GM13976 (cell line): ENCODE data around the gene CDH12.

Source experiments
- DNase-seq: peaks from one replicate; pipeline ENCODE4 v3.0.0; 2012; ENCODE audit warnings: low spot score
- CTCF ChIP-seq: IDR thresholded peaks from 2 replicates; pipeline ENCODE4 v1.5.1; 2012; ENCODE audit warnings: borderline replicate concordance, mild to moderate bottlenecking; ENCODE audit not compliant: insufficient read depth; ENCODE audit errors: extremely low read depth, missing control alignments, control extremely low read depth
- in situ Hi-C: fragments of 300-500 bp; cut with MboI; formaldehyde crosslinking; loops from one replicate; pipeline ENCODE4 v1.12.0; 2022; ENCODE audit warnings: low sequenced_read_pairs, mixed read lengths, inconsistent platforms; ENCODE audit not compliant: unreplicated experiment

The CDH12 gene

DNA sequence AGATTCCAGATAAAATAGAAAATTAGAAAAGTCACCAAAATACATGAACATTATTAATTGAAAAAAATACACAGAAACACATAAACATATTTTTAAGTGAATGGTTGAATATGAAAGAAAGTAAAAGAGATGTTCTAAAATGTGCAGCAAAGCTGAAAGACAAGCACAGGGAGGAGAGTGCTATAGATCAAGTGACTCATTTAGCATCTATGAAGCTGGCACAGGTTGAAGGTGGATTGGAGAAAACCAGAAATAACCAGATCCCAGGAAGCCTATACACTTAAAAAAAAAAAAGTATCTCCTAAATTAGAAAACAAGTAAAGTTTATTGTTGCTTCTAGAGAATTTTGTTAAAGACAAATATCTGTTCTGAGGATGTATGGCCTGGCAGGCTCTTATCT, 338.9 kb downstream of the CDH12 start:
- TF ChIP-seq CTCF = no peak
- no peak for DNase-seq
- in situ Hi-C loops = no loop called here

DNA sequence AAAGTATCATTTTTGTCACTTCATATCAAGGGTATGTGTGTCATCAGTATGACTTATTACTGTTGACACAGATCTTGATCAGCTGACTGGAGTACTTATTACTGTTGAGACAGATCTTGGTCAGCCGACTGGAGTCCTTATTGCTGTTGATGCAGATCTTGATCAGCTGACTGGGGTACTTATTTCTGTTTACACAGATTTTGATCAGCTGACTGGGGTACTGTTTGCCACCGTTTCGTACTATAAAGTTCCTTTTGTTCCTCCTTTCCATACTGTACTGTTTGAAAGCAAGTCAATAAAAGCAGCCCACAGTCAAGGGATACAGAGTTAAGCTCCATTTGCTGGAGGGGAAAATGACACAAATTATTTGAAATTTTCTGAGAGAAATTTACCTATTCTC, 347.3 kb downstream of the CDH12 start:
- no peak for TF ChIP-seq CTCF
- in situ Hi-C loops = no loop called here
- DNase-seq = no peak

DNA sequence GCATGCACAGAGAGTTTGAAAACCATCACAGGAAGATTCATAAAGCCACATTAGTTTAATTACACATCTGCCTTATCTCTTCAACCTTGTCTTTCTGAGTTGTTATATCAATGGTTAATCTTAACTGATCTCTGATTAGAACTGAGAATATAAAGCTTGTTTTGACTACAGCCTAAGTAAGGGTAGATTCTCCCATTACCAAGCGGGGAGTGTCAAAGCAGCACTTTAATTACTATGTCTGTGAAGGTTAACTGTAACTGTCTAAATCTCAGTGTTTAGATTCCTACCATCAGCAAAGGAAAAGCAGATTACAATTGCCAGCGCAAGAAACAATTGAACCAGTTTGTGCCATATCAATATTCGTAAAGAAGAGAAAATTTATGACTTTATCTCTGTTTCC, 348.7 kb downstream of the CDH12 start:
- in situ Hi-C loops = no loop called here
- DNase-seq = no peak
- TF ChIP-seq CTCF = no peak

DNA sequence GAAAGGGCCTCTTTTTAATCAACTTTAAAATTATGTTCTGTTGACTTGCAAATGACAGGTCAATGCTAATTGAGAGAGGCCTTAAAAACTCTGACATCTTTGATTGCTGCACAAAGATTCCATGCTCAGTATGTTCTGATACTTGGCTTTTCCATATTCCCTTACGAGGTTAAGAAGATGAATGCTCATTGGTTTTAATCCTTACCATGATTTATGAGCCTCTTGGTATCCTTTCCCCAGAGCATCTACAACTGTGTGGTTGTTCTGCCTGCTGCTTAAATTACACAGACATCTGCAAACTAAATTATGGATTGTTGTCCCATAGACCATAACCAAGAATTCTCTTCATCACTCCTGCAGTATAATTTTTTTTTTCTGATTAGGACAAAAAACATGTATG, 352.6 kb downstream of the CDH12 start:
- in situ Hi-C loops = no loop called here
- no peak for DNase-seq
- no peak for TF ChIP-seq CTCF

- in situ Hi-C loops = no loop called here
- DNase-seq = no peak
- no peak for TF ChIP-seq CTCF
Observed at GRCh38 chr5:22496666-22497065, 356.5 kb downstream of the CDH12 start.

GRCh38 chr5:22495016-22495720, 358.0 kb downstream of the CDH12 start:
- DNase-seq = no peak
- TF ChIP-seq CTCF = no peak

More at GRCh38 chr5:22495016-22495720, 358.0 kb downstream of the CDH12 start:
- in situ Hi-C loops = no loop called here
